NCI-H2227 treated with DMSO at 0.1 percent for 48 hours (cell line): ENCODE data around the gene LIG3.
"Not testable (repeated sequence)": the region's sequence is repeated elsewhere in the genome, so short reads cannot be mapped to it uniquely, and the experiment has no call there.

Experiments
- DNase-seq: peaks from one replicate; lab custom pipeline; 2025; lab: John Stamatoyannopoulos, UW

LIG3 gene

GRCh38 chr17:34980353-34980680 is at the start of gene LIG3:
Gene LIG3, plus strand, starts transcription at chr17:34980512. Its CDS starts 2,494 bp downstream, at chr17:34983006.
- peak; percentile 86 for DNase-seq

DNA sequence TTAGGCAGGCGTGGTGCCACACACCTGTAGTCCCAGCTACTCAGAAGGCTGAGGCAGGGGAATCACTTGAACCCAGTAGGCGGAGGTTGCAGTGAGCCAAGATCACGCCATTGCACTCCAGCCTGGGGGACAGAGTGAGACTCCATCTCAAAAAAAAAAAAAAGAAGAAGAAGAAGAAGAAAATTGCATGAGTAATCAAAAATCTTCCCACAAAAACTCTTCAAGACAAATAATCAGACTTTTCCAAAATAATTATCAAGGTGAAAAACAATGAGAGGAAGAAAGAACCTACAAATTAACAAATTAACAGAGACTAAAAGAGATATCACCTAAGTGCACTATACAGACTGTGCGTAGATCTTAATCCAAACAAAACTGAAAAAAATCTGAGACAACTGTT is 29.5 kb upstream of the LIG3 start:
- DNase-seq: not testable (repeated sequence)

DNA sequence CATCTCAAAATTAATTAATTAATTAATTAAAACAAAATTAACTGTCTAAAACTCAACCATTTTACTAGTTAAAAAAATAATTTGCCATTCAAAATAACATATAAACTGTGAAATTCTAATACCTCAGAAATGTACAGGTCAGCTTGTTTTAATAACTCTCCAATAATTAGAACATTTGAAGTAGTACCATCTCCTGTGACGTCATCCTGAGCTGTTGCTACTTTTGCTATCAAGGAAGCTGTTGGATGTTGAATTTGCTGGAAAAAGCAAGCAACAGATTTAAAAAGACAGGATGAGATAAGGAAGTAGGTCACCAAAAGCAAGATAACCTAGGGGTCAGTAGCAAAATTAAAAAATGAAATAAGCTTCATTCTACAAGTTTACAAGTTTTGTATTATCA is 21.9 kb upstream of the LIG3 start:
- DNase-seq: no peak

GRCh38 chr17:34961093-34961911 is 19.0 kb upstream of the LIG3 start, which contains the start of the genes CCT6B and ZNF830:
Gene CCT6B, minus strand, starts transcription at chr17:34961460. Its CDS starts 67 bp downstream, at chr17:34961393.
Gene ZNF830, plus strand, starts transcription at chr17:34961540. Its CDS starts 27 bp downstream, at chr17:34961567.
- DNase-seq: peak; percentile 80

DNA sequence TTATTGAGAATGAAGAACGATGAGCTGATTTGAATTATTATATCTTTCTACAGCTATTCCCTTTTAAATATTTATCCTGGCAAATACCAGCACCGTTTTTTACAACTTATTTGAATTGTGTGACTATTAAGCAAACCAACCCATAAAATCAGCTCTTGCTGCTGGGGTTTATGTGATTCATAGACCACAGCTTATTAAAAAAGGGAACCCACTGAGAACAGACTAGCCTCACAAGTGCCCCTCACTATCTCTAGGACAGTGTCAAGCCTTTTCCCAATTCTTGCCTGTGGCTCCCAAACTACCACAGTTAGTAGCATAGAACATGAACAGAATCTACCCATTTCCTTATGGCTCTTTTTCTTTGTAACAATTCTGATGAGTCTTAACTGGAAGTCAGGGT is 6.1 kb upstream of the LIG3 start:
- no peak for DNase-seq

- DNase-seq: no peak
Measured at GRCh38 chr17:34974794-34975785, 5.2 kb upstream of the LIG3 start.

GRCh38 chr17:34979153-34979552 is 1.2 kb upstream of the LIG3 start:
- no peak for DNase-seq

DNA sequence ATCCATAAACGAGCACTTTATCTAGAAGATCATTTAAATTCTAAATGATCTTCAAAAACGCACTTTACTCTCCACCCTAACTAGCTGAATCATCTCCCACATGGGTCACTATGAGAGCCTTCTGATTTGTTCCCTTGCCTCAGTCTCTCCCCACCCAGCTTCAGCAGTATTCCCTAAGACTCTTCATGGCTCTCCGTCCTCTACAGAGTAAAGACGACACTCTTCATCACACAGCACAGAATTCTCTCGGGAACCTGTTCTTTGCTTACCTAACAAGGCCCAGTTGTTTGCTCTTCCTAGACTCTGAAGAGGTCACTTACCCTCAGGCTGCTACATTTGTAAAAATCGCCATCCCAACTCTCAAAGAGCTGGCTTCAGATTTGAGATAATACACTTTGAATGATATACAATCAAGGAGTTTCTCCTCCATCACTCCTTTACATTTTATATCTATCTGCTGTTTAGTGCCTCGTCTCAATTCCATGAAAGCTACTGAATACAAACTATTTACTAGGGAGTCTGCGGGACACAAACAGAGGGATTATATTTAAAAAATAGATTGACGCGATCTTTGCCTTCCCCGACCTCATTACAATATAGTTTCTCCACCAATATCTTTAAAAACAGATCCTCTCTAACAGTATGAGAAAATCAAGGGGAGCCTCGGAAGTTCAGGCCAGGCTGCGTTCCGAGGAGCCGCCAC is 511 bp upstream of the LIG3 start:
- no peak for DNase-seq

- DNase-seq: peak; percentile 39
Measured at GRCh38 chr17:34980681-34981537, 597 bp downstream of the LIG3 start.

- DNase-seq: peak; percentile 19
Measured at GRCh38 chr17:34981538-34982241, 1.4 kb downstream of the LIG3 start.

GRCh38 chr17:34987232-34987631 is 6.9 kb downstream of the LIG3 start:
- no peak for DNase-seq

DNA sequence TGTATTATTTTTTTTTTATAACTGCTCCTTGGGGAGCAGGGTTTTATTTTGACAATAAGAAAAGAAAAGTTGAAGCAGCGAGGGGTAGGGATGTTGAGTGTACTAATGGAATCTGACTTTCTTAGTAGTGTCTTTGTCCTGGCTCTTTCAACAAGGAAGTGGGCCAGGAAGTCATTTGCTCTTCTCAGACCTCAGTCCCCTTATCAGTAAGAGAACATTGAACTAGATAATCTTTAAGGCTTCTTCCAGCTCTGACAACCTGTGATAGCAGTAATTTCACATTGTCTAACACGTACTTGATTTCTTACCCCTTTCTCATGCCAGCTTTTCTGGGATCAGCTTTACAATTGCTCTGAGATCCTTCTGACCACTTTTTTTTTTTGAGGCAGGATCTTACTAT is 8.3 kb downstream of the LIG3 start:
- DNase-seq: no peak

DNA sequence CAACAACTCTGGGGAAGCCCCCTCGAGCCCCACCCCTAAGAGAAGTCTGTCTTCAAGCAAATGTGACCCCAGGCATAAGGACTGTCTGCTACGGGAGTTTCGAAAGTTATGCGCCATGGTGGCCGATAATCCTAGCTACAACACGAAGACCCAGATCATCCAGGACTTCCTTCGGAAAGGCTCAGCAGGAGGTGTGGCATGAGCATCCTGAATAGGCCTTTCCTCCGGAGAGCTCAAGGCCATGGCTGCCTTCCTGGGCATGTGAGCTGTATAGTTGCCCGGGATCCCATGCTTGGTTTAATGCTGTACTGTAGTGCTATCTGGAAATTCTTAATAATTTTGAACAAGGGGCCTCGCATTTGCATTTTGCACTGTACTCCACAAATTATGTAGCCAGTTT is 9.2 kb downstream of the LIG3 start:
- DNase-seq: no peak

DNA sequence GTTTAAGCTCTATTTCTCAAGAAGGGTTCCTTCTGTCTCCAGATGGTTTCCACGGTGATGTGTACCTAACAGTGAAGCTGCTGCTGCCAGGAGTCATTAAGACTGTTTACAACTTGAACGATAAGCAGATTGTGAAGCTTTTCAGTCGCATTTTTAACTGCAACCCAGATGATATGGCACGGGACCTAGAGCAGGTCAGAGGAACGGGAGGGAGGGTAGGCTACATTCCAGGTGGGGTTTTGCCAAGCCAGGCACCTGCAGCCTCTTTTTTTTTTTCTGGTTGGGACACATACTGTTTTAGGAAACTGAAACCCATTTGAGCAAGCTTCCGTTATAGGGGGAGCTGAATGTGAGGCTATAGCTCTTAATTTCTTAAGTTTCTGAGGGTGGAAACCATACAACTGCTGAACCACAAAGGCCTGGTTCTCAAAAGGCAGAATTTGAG is 10.6 kb downstream of the LIG3 start:
- DNase-seq: no peak

- no peak for DNase-seq
Measured at GRCh38 chr17:34991606-34992005, 11.3 kb downstream of the LIG3 start.

- DNase-seq: no peak
Measured at GRCh38 chr17:34993031-34993430, 12.7 kb downstream of the LIG3 start.

DNA sequence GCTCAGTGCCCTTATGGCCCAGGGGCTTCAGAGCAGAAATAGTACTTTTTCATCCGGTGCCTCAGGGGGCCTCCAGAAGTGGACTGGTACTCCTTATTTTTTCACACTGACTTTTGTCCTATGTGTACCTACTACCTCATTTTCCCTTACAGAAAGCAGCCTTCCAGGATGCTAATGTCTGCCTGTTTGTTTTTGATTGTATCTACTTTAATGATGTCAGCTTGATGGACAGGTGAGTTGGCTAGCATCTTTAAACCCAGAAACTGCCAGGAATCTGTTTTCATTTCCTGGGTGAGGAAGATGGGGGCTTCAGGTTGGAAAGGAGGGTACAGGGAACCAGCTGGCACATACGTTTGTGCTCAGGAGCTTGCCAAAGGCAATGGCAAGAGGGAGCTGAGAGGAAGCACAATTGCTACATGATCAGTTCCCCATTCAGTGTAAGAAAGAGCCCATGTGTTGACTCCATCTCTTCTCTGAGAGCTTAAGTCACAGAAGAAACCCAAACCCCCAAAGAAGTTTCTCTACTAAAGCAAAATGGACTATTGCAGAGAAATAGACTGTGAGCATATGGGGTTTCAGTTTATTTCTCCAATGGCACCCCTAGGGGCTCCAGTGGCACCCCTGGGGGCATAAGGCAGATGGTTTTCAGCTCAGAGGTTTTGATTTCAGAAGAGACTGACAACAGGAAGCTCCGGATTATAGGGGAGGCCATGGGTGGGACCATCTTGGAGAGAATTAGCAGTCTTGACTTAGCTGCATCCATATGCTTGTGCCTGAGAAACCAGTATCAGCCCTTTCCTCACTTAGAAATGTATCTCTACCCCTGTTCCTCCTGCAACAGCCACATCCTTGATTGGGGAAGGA is 16.3 kb downstream of the LIG3 start:
- no peak for DNase-seq

- DNase-seq: no peak
Measured at GRCh38 chr17:34997355-34997862, 17.1 kb downstream of the LIG3 start.

DNA sequence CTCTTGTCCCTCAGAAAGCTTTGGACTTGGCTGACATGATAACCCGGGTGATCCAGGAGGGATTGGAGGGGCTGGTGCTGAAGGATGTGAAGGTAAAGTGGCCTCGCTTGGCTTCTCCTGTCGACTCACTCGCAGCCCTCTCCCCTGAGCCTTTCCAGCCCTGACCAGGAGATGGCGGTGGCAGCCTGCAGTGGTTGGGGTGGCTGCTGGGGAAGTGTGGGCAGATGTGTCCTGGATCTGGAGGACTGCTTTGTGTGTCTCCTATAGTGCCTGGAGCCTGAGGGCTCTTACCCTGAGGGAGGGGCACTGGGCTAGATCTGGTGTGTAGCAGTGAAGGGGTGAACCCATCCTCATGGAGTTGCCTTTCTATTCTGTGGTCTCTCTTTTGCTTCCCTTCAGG is 17.9 kb downstream of the LIG3 start:
- DNase-seq: peak; percentile 34
